NCI-H446 treated with DMSO at 0.1 percent for 48 hours (cell line): ENCODE data around the gene RYR1.
"Not testable (repeated sequence)": the region's sequence is repeated elsewhere in the genome, so short reads cannot be mapped to it uniquely, and the experiment has no call there.

Experiments used
- DNase-seq: peaks from one replicate; lab custom pipeline; 2025; lab: John Stamatoyannopoulos, UW

RYR1 gene

DNA sequence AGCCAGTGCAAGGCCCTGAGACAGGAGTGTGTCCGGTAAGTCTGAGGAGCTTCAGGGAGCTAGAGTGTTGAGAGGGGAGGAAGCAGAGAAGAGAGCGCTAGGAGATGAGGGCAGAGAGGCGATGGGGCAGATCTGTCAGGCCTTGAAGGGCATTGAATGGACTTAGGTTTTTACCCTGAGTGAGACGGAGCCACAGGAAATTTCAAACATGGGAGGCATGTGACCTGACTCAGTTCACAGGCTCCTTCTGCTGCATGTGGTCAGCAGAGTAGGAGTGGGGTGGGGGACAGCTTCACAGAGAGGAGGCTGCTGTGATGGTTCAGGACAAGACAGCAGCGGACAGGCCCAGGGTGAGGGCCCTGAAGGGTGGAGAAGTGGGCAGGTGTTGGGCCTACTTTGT lies 33.1 kb upstream of the RYR1 start:
- no peak for DNase-seq

DNA sequence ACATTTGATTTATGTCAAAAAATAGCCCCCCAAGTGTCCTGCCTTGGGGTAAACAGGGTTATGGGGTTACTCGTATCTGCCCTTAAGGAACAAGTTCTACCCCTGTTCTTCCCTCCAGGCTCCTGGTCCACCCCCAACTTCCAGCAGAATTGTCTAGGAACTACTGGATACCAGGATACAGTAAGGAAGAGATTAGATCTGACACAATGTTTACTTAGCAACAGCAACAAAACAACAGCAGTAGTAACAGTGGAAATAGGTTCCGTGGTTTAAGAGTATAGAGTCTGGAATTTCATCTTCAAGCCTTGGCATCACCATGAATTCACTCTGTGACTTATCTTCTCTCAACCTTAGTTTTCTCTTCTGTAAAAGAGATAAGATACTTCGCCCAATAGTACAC lies 32.3 kb upstream of the RYR1 start:
- no peak for DNase-seq

DNA sequence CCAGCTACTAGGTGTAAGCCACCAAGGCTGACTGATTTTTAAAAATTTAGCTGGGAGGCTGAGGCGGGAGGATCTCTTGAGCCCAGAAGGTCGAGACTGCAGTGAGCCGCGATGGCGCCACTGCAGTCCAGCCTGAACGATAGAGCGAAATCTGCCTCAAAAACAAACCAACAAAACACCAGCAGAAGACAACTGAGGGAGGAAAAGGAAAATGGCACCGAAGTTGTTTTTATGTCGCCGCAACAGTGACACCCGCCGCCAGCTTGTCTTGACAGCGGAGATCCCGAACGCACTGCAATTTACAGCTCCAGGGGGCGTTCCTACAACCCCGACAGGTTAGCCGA lies 30.9 kb upstream of the RYR1 start:
- DNase-seq: no peak

DNA sequence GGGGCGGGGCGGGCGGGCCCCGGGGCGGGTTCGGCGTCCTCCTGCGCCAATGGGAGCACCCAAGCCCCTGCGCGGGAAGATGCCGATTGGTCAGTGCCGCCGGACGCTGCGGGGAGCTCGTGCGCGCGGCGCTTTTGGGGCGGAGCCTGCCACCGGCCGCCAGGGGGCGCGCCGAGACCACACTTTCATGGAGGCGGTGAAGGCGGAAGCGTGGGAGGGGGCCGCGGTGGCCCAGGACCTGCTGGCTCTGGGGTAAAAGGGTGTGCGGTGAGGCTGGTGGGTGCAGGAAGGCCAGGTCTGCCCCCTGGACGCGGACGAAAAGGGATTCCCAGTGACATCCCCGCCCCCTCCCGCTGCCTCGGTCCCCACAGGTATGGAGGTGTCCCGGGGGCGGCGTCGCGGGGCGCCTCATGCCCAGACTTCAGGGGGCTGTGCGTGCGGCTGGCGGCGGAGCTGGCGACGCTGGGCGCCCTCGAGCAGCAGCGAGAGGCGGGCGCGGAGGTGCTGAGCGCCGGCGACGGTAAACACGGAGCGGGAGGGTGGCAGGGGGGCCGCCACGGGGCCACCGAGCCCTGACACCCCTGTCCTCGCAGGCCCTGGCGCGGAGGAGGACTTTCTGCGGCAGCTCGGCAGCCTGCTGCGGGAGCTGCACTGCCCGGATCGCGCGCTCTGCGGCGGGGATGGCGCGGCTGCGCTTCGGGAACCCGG lies 30.4 kb upstream of the RYR1 start, which contains the start of gene FAM98C:
TSS of gene FAM98C (plus strand) at position 127 of the 708 bp plus-strand sequence. CDS start at position 188, 61 bp downstream.
- DNase-seq: peak; percentile 95

DNA sequence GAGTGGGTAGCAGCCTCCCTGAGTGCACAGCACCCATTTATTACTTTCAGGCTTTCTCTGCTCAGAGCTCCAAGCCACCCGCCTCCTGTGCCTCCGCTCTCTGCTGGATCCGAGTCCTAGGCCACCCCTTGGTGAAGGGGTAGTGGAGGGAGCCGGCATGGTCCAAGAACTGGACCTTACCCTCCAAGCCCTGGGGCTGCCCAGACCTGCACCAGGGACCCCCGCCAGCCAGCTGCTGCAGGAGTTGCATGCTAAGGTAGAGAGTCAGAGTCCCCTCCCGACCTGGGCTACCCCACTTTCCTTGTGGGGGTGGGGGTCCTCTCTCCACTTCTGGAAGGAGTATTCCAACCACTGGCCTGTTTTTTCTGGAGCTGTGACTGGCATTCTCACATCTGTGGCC lies 28.6 kb upstream of the RYR1 start:
- no peak for DNase-seq

DNA sequence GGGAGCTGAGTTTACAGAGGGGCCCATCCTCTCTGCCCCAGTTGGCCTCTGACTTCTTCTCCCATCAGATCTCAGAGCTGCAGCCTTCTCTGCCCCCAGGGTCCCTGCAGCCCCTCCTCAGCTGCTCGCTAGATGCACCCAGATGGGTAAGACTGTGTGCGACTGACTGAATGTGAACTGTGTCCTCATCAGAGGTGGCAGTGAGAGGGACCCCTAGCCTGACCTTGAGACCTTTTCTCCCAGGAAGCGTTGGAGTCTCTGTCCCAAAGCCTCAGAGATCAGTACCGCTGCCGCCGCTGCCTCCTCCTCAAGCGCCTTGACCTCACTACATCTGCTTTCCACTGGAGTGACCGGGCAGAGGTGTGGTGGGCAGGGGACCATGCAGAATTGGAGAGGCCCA lies 28.2 kb upstream of the RYR1 start:
- no peak for DNase-seq

DNA sequence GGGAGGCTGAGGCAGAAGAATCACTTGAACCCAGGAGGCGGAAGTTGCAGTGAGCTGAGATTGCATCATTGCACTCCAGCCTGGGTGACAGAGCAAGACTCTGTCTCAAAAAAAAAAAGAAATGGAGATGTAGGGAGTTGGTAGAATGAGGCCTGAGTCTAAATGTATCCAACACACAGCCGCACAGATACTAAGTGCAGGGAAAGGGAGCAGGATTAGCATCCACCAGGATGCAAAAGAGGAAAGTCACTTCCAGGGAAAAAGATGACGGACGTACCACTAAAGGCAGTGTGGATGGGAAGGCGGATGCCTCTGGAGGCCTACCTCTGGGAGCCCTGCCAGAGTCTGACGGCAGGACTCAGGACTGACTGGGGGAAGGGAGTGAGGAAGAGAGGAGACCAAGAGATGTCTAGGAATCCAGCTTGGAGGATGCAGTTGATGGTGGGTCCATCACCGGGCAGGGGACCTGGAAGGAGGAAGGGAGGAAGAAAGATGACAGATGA lies 23.8 kb upstream of the RYR1 start:
- no peak for DNase-seq

DNA sequence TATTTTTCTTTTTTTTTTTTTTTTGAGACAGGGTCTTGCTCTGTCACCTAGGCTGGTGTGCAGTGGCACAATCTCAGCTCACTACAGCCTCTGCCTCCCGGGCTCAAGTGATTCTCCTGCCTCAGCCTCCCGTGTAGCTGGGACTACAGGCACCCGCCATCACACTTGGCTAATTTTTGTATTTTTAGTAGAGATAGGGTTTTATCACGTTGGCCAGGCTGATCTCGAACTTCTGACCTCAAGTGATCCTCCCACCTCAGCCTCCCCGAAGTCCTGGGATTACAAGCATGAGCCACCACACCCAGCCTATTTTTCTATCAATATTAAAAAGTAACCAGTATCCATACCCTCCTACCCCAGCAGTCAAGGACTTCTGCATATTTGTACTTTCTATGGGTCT lies 23.1 kb upstream of the RYR1 start:
- not testable (repeated sequence) for DNase-seq

DNA sequence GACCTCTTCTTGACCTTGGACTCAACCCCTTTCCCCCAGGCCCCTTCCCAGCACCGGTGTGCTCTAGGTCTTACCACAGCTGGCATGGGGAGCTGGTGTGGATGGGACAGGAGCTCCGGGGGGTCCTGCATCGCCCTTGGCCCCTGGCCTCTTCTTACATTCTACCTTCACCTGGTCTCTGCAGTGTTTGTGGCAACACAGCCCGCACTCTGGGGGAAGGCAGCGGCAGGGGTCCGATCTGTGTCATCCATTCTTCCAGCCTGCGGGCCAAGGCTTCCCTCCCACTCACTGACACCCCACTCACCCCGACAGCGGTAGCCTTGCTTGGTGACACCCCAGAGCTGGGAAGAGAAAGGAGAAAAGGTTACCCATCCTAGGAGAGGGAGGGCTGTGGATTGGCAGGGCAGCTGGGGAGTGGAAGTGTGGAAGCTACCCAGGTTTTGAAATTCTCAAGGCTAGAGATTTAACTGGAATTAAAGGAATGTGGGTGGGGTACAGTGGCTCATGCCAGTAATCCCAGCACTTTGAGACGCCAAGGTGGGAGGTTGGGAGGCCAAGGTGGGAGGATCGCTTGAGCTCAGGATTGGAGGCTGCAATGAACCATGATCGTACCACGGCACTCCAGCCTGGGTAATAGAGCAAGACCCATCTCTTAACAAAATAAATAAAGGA lies 22.3 kb upstream of the RYR1 start:
- no peak for DNase-seq

DNA sequence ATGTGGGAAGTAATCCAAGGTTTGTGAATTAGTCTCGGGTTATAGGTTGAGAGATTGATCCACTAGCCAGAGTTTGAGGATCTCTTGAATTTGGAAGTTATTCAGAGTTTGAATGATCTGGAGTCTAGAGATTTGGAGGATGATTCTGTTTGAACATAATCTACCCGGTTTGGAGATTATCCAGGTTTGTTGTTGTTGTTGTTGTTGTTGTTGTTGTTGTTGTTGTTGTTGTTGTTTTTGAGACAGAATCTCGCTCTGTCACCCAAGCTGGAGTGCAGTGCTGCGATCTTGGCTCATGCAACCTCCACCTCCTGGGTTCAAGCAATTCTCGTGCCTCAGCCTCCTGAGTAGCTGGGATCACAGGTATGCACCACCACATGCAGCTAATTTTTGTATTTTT lies 21.6 kb upstream of the RYR1 start:
- DNase-seq: not testable (repeated sequence)

DNA sequence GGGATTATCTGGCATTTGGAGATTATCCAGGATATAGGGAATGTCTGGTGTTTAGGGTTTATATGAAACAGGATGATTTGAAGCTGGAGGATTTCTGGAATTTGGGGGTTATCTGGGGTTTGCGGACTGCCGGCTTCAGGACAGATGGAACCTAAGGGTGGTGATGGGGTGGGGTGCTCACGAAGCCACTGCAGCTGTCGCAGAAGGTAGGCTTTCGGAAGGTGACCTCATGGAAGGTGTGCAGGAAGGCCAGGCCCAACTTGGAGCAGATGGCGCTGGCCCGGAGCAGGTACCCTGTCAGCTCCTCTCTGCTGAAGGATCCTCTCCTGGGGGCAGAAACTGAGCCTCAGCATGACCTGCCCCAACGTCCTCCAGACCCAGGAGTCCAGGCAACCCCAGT lies 21.0 kb upstream of the RYR1 start:
- no peak for DNase-seq

DNA sequence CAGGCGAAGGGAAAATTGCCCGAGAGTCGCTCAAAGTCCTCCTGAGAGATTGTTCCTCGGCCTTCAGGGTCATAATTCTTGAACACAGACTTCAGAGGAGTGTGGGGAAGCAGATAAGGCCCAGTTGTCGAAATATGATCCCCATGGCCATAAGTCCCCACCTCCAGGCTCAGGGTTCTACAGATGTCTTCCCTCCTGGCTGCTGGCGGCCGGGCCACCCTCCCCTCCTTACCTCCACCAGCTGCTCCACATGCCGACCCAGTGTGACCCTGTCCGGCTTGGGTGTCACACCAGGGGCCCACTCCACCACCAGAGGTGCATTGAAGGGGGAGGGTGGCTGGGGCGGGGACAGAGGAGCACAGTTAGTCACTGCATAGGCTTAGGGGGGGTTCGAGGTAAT lies 20.5 kb upstream of the RYR1 start:
- DNase-seq: no peak

DNA sequence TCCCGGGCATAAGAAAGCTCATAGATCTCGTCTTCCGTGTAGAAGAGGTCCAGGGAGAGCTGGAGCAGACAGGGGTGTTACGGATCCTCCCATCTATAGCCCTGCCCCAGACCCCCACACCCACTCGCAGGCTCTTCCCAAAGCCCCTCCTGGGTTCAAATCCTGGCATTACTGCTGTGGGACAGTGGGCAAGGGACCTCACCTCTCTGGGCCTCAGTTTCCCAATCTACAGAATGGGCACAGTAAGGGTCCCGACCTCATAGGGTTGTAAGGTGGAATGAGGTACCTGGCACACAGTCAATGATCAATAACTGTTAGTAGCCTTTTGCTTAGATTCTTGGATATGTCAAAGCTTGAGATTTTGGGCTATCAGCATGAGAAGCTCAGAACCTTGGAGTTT lies 20.1 kb upstream of the RYR1 start:
- DNase-seq: no peak

DNA sequence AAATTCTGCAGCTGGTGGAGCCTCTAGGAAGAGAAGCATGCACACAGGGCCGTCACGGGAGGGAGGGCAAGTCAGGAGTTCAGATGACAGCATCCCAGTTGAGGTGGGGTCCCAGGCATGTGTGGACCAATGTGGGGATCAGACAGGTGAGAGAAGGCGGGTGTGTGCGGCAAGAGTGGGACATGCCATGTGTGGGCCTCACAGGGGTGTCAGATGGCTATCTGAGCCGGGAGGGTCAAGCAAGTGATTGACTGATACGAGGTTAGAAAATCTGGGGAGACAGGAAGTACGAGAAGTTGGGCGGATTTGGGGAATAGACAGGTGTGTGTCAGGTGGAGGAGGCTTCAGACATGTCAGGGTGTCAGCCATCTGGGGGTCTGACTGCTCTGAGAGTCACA lies 16.3 kb upstream of the RYR1 start:
- no peak for DNase-seq

DNA sequence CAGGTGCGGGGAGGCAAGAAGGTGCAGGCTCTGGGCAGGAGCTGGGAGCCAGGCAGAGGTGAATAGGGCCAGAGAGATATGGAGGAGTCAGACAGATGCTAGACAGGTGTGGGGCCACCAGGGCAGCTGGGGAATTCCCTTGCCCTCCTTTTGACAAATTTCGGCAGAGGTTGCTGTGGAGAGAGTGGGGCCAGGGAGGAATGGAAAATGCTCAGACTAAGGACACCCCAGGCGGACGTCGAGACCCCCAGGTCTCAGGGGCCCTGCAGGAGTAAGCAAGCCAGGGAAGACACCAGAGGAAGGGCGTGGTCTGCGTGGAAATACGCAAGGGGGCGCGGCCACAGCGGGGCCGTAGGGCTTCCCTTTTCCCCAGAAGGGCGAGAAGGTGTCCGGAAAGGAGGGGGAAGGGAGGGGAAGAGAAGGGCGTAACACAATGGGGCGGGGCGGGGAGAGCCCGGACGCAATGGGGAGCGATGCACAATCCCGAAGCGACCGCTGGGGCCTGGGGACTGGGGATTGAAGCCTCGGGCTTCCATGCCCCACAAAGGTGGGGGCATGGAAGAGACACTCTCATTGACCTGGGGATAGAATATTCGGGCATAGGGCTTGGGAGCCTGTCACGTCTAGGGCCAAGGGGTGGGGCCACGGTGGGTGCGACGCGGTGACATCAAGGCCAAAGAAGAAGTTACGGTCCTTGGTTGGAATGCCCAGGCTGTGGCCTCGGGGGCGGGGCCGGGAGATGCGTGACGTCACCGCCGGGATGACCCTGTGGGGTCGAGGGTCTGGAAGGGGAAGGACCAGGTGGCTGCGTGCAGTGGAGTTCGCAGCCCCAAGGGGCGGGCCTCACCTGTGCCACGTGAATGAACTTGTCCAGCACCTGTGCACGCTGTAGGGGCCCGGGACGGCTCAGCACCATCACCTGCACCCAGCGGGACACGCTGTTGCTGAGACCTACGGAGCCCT lies 15.7 kb upstream of the RYR1 start:
- no peak for DNase-seq

DNA sequence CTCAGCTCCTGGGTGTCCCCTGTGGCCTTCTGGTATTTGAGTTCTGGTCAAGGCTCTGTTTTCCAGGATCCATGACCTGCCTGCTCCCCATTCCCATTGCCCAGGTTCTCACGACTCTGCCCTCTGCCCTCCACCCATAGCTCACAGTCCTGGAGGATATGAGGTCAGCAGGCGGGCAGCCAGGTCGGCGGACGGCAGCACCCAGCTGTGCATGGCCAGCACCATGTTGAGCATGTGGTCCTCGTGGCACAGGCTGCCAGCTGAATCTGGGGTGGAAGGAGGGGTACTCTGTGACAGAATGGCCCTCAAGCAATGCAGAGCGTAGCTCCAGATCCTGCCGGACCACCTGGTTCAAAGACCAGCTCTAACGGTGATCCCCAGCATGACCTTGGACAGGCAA lies 12.6 kb upstream of the RYR1 start:
- no peak for DNase-seq

DNA sequence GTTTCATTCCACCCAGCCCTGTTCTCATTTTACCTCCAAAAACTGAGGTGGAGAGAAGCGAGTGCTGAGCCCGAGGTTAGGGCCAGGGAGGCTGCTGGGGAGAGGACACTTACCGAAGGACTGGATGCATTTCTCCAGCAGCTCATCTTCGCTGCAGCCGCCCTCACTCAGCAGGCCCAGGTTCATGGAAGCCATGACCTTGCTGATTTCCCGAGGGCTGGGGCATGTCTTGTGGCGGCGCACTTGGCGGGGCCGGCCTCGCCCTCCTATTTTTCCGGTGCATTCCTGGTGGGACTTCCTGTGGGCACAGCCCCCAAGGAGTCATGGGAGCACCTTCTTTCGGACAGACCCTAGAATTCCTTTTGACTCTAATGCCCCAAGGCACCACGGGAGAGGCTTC lies 11.6 kb upstream of the RYR1 start:
- DNase-seq: no peak

DNA sequence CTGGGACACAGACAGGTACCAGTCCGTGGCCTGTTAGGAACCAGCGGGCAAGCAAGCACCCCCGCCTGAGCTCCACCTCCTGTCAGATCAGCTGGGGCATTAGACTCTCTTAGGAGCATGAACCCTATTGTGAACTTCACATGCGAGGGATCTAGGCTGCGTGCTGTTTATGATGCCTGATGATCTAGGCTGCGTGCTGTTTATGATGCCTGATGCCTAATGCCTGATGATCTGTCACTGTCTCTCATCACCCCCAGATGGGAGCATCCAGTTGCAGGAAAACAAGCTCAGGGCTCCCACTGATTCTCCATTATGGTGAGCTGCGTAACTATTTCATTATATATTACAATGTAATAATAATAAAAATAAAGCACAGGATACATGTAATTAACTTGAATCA lies 11.1 kb upstream of the RYR1 start:
- no peak for DNase-seq

DNA sequence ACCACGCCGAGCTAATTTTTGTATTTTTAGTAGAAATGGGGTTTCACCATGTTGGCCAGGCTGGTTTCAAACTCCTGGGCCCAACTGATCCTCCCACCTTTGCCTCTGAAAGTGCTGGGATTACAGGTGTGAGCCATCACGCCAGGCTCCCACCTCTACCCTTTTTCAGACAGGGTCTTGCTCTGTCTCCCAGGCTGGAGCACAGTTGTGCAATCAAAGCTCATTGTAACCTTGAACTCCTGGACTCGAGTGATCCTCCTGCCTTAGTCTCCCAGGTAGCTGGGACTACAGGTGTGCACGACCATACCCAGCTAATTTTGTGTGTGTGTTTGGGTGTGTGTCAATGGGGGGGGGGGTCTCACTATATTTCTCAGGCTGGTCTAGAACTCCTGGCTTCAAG lies 9.2 kb upstream of the RYR1 start:
- no peak for DNase-seq

DNA sequence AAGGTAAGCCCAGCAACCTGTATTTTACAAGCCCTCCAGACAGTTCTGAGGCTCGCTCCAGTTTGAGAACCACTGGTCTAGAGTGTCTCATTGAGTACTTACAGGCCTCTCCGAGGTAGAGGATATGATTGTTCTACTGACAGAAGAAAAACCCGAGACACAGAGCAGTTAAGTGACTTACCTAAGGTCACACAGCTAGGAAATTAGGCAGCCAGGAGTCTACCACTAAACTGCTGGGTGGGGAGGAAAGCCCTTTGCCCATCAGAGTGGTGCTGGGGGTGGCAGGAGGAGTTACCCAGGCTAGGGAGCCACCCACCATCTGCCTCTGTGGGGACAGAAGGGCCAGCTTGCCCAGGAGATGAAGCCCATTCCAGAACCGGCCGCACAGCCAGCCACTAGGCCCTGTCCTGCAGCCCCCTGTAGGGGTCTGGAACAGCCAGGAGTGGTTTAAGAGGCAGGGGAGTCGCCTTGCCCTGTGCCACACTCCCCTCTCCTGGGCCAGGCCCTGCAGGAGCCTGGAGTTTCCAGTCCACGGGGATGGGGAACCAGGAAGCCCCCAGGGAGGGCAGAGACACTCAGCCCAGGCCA lies 8.2 kb upstream of the RYR1 start:
- DNase-seq: no peak

DNA sequence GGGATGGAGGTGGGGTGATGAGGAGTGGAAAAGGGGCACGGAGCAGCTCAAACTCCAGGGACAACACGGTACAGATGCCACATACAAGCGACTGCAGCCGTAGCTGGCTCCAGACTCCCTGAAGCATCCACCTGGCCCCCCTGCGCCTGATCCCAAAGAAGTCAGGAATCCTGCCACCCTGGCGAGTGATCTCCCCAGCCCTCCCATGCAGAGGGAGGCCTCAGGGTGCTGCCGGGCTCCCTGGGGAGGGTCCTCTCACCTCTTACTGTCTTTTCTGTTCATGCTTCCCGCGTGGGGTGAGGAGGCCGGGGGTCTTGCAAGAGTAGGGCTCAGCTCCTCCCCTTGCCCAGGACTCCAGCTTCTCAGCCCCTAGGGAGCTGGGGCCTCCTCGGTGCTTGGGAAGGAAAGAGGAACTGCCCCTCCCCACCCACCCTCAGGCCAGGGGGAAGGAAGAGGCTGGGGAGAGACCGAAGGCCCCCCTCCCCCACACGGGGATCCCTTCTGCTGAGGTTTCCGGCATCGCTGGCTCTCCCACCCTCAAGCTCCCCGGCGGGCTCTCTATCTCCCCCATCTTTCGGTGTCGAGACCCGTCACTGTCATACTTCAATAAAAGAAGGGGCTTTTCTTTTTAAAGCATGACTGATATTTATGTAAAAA lies 7.6 kb upstream of the RYR1 start, which contains the start of gene RASGRP4:
TSS of gene RASGRP4 (minus strand) at position 410 of the 657 bp plus-strand sequence. CDS start at position 282, 128 bp downstream.
- DNase-seq: no peak
